ENCODE measurements around the gene KIF27.
"Not testable (repeated sequence)": the region's sequence is repeated elsewhere in the genome, so short reads cannot be mapped to it uniquely, and the experiment has no call there.

KIF27 gene

GRCh38 chr9:83932851-83933250 is 11.6 kb upstream of the KIF27 start:
- DNase-seq, result no peak

- no peak for DNase-seq
Observed at GRCh38 chr9:83932011-83932410, 10.8 kb upstream of the KIF27 start.

- no peak for DNase-seq
Observed at GRCh38 chr9:83930881-83931280, 9.6 kb upstream of the KIF27 start.

- no peak for DNase-seq
Observed at GRCh38 chr9:83927591-83927990, 6.4 kb upstream of the KIF27 start.

- no peak for DNase-seq
Observed at GRCh38 chr9:83920469-83920926, 734 bp downstream of the KIF27 start.

- DNase-seq, result no peak
Observed at GRCh38 chr9:83919111-83919510, 2.1 kb downstream of the KIF27 start.

GRCh38 chr9:83912194-83912593 is 9.0 kb downstream of the KIF27 start:
- DNase-seq, result not testable (repeated sequence)

GRCh38 chr9:83906144-83906543 is 15.1 kb downstream of the KIF27 start:
- DNase-seq, result no peak

GRCh38 chr9:83900615-83901014 is 20.6 kb downstream of the KIF27 start:
- DNase-seq, result not testable (repeated sequence)

GRCh38 chr9:83894301-83894700 is 26.9 kb downstream of the KIF27 start:
- DNase-seq, result not testable (repeated sequence)

GRCh38 chr9:83886498-83886897 is 34.7 kb downstream of the KIF27 start:
- DNase-seq, result not testable (repeated sequence)

GRCh38 chr9:83885559-83886240 is 35.5 kb downstream of the KIF27 start:
- DNase-seq, result not testable (repeated sequence)

- not testable (repeated sequence) for DNase-seq
Observed at GRCh38 chr9:83881687-83882408, 39.4 kb downstream of the KIF27 start.

GRCh38 chr9:83875559-83875958 is 45.7 kb downstream of the KIF27 start:
- DNase-seq, result not testable (repeated sequence)

- not testable (repeated sequence) for DNase-seq
Observed at GRCh38 chr9:83849895-83850294, 71.3 kb downstream of the KIF27 start.

- not testable (repeated sequence) for DNase-seq
Observed at GRCh38 chr9:83837070-83837643, 84.1 kb downstream of the KIF27 start.

- not testable (repeated sequence) for DNase-seq
Observed at GRCh38 chr9:83830426-83831071, 90.7 kb downstream of the KIF27 start.

- not testable (repeated sequence) for DNase-seq
Observed at GRCh38 chr9:83824986-83825623, 96.1 kb downstream of the KIF27 start.

- peak; percentile 79 for DNase-seq
Observed at GRCh38 chr9:83817356-83818278, 103.6 kb downstream of the KIF27 start, which contains the start of gene GKAP1. TSS of gene GKAP1 (minus strand) at chr9:83817769. CDS start at chr9:83806517, 11,252 bp downstream.

- not testable (repeated sequence) for DNase-seq
Observed at GRCh38 chr9:83817011-83817355, 104.2 kb downstream of the KIF27 start.

- DNase-seq, result not testable (repeated sequence)
Observed at GRCh38 chr9:83815120-83815519, 106.1 kb downstream of the KIF27 start.

- DNase-seq, result not testable (repeated sequence)
Observed at GRCh38 chr9:83809213-83809612, 112.0 kb downstream of the KIF27 start.

All from activated gamma-delta T cell treated with Interleukin-2 at 50 U/mL for 16 hours (primary cell).